NB4 (cell line): ENCODE data around the gene SIGLEC8.

Source experiments
- DNase-seq: peaks from one replicate; pipeline ENCODE4 v3.0.0; 2010; ENCODE audit warnings: low read depth
- H3K4me3 ChIP-seq: one replicate; pipeline ENCODE4 v1.5.1; 2011; ENCODE audit warnings: mild to moderate bottlenecking, low read depth, low read length, moderate library complexity
- CTCF ChIP-seq: IDR thresholded peaks from one replicate; pipeline ENCODE4 v1.5.1; 2012; ENCODE audit warnings: low read depth, low read length
- MAX ChIP-seq: IDR thresholded peaks from 2 replicates; pipeline ENCODE4 v1.6.1; 2011; ENCODE audit warnings: low read depth, low read length
- MYC ChIP-seq: IDR thresholded peaks from 2 replicates; pipeline ENCODE4 v1.6.1; 2011; ENCODE audit warnings: low read depth, low read length
- POLR2A ChIP-seq: IDR thresholded peaks from 2 replicates; pipeline ENCODE4 v1.6.1; 2011; ENCODE audit warnings: mild to moderate bottlenecking; ENCODE audit not compliant: insufficient read length; ENCODE audit errors: extremely low read depth

Gene SIGLEC8

GRCh38 chr19:51472607-51473006 lies 14.4 kb upstream of the SIGLEC8 start:
- DNase-seq = no peak
- TF ChIP-seq MYC (no peak), POLR2A (no peak)
- no peak overlapping the region for H3K4me3 ChIP-seq

- TF ChIP-seq POLR2A = no peak
- no peak for TF ChIP-seq MAX
- no peak for TF ChIP-seq CTCF
- no peak overlapping the region for H3K4me3 ChIP-seq
- no peak for DNase-seq
Measured at GRCh38 chr19:51471527-51471926, 13.3 kb upstream of the SIGLEC8 start.

GRCh38 chr19:51470966-51471365 lies 12.7 kb upstream of the SIGLEC8 start:
- peak; percentile 42 for DNase-seq
- no peak for TF ChIP-seq POLR2A
- TF ChIP-seq MYC = no peak
- no peak for TF ChIP-seq MAX
- TF ChIP-seq CTCF = no peak
- no peak overlapping the region for H3K4me3 ChIP-seq

- TF ChIP-seq POLR2A (no peak), MYC (no peak; the same call in 1 of the 2 replicates), CTCF (no peak), MAX (no peak)
- DNase-seq = no peak
- peak overlapping the region; percentile 82 for H3K4me3 ChIP-seq
Measured at GRCh38 chr19:51469629-51470028, 11.4 kb upstream of the SIGLEC8 start.

- H3K4me3 ChIP-seq = peak overlapping the region; percentile 82
- TF ChIP-seq MAX = peak; percentile 85
- TF ChIP-seq MYC = peak; percentile 63
- TF ChIP-seq POLR2A = no peak
- TF ChIP-seq CTCF = no peak
- DNase-seq = peak; percentile 75
Measured at GRCh38 chr19:51469162-51469561, 10.9 kb upstream of the SIGLEC8 start.

GRCh38 chr19:51468545-51468920 lies 10.3 kb upstream of the SIGLEC8 start:
- TF ChIP-seq MAX (no peak), CTCF (no peak), POLR2A (no peak), MYC (no peak)
- peak; percentile 68 for DNase-seq
- peak overlapping the region; percentile 82 for H3K4me3 ChIP-seq
